ENCODE measurements around the gene SPPL3.

- TF ChIP-seq POLR2AphosphoS5 (IDR thresholded peaks at IDR 0.05; ENCODE audit: low read depth, low read length) = no peak
- no peak for TF ChIP-seq ZBTB33 (IDR thresholded peaks at IDR 0.05; ENCODE audit: extremely low read depth, insufficient replicate concordance, low read length)
These were observed 169.9 kb downstream of the SPPL3 start for GRCh38 chr12:120734210-120734609.

All from HCT116 (cell line).